GM12892 (cell line): ENCODE results near the gene HOXB9.

Experiments used
- POLR2A ChIP-seq: IDR thresholded peaks from 2 replicates; pipeline ENCODE4 v1.6.1; 2011; ENCODE audit warnings: low read depth, low read length, control low read depth
- POLR2AphosphoS5 ChIP-seq: IDR thresholded peaks from 2 replicates; pipeline ENCODE4 v1.6.1; 2011; ENCODE audit warnings: low read depth, low read length, control low read depth
- TAF1 ChIP-seq: IDR thresholded peaks from 2 replicates; pipeline ENCODE4 v1.6.1; 2011; ENCODE audit warnings: low read depth, mild to moderate bottlenecking, control low read depth, low read length, borderline replicate concordance

- TF ChIP-seq POLR2AphosphoS5 (no peak), TAF1 (no peak), POLR2A (no peak)
Observed at GRCh38 chr17:48589060-48589830, 36.9 kb downstream of the HOXB9 start.
